ENCODE results near the gene OR9Q2. TPM values are rescaled to one million over a fixed set of nuclear protein-coding genes. Genes with fewer than 3 reads are reported as not detected.
A peak's percentile ranks its signal among the peaks of the same experiment; 100 is the strongest.

The OR9Q2 gene
- total and polyA plus RNA-seq, 2 of the 13 experiments (the other 11 are each of a cell fraction or from before 2014, with no cell fraction given) = not detected

DNA sequence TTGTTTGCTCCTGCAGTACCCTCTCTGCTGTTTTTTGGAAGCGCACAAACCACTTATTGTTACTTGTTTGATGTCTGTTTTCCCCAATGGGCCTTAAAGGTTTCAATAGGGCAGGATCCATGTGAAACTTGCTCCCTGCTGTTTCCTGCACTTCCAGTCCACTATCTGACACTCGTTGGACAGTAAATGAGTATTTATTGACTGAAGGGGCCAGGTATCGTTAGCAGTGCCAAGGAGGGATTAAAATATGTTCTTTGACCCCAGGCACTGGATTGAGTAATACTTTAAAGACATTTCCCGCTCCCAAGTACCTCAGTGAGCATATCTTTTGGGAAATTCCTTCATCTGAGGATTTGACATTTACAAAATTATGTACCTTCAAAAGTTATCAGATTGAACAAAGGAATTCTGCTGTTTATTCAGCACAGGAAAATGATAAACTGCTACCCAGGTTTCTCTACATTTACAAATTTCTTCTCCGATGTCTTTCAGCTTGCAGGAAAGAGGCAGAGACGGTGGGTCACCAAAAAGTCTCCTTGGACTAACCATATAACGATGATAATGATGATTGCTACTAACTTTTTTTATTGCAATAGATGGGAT, 23.3 kb upstream of the OR9Q2 start (continued):
- TF ChIP-seq ZNF367 (CRISPR knock-in tag; IDR thresholded peaks at IDR 0.05; ENCODE audit: borderline replicate concordance) (no peak), TOPORS (CRISPR knock-in tag; IDR thresholded peaks at IDR 0.05) (0 out of 2 replicates have a peak, but pooled peaks have one; percentile 55), PHF8 (CRISPR knock-in tag; IDR thresholded peaks at IDR 0.05) (no peak), ZNF329 (CRISPR knock-in tag; IDR thresholded peaks at IDR 0.05; ENCODE audit: low read depth) (no peak), ZNF878 (CRISPR knock-in tag; IDR thresholded peaks at IDR 0.05) (no peak; the same call in 1 of the 2 replicates), GABPB1 (CRISPR knock-in tag; IDR thresholded peaks at IDR 0.05) (no peak), ATM (IDR thresholded peaks at IDR 0.05; ENCODE audit: borderline replicate concordance) (no peak), ZFP36L2 (CRISPR knock-in tag; IDR thresholded peaks at IDR 0.05) (no peak), DNMT1 (CRISPR knock-in tag; IDR thresholded peaks at IDR 0.05) (no peak), ZNF232 (CRISPR knock-in tag; IDR thresholded peaks at IDR 0.05; ENCODE audit: borderline replicate concordance) (0 out of 2 replicates have a peak, but pooled peaks have one; percentile 31), ZNF235 (CRISPR knock-in tag; IDR thresholded peaks at IDR 0.05; ENCODE audit: borderline replicate concordance) (no peak), ASH2L (IDR thresholded peaks at IDR 0.05; ENCODE audit: insufficient read length, low read depth, low read length) (peak; percentile 29)
- TF ChIP-seq, protein P1, sequence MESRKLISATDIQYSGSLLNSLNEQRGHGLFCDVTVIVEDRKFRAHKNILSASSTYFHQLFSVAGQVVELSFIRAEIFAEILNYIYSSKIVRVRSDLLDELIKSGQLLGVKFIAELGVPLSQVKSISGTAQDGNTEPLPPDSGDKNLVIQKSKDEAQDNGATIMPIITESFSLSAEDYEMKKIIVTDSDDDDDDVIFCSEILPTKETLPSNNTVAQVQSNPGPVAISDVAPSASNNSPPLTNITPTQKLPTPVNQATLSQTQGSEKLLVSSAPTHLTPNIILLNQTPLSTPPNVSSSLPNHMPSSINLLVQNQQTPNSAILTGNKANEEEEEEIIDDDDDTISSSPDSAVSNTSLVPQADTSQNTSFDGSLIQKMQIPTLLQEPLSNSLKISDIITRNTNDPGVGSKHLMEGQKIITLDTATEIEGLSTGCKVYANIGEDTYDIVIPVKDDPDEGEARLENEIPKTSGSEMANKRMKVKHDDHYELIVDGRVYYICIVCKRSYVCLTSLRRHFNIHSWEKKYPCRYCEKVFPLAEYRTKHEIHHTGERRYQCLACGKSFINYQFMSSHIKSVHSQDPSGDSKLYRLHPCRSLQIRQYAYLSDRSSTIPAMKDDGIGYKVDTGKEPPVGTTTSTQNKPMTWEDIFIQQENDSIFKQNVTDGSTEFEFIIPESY (CRISPR knock-in tag; IDR thresholded peaks at IDR 0.05) = no peak
- TF ChIP-seq, protein P2, sequence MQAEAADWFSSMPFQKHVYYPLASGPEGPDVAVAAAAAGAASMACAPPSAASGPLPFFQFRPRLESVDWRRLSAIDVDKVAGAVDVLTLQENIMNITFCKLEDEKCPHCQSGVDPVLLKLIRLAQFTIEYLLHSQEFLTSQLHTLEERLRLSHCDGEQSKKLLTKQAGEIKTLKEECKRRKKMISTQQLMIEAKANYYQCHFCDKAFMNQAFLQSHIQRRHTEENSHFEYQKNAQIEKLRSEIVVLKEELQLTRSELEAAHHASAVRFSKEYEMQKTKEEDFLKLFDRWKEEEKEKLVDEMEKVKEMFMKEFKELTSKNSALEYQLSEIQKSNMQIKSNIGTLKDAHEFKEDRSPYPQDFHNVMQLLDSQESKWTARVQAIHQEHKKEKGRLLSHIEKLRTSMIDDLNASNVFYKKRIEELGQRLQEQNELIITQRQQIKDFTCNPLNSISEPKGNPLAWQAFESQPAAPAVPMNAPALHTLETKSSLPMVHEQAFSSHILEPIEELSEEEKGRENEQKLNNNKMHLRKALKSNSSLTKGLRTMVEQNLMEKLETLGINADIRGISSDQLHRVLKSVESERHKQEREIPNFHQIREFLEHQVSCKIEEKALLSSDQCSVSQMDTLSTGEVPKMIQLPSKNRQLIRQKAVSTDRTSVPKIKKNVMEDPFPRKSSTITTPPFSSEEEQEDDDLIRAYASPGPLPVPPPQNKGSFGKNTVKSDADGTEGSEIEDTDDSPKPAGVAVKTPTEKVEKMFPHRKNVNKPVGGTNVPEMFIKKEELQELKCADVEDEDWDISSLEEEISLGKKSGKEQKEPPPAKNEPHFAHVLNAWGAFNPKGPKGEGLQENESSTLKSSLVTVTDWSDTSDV (CRISPR knock-in tag; IDR thresholded peaks at IDR 0.05) = no peak
- TF ChIP-seq, protein P3, sequence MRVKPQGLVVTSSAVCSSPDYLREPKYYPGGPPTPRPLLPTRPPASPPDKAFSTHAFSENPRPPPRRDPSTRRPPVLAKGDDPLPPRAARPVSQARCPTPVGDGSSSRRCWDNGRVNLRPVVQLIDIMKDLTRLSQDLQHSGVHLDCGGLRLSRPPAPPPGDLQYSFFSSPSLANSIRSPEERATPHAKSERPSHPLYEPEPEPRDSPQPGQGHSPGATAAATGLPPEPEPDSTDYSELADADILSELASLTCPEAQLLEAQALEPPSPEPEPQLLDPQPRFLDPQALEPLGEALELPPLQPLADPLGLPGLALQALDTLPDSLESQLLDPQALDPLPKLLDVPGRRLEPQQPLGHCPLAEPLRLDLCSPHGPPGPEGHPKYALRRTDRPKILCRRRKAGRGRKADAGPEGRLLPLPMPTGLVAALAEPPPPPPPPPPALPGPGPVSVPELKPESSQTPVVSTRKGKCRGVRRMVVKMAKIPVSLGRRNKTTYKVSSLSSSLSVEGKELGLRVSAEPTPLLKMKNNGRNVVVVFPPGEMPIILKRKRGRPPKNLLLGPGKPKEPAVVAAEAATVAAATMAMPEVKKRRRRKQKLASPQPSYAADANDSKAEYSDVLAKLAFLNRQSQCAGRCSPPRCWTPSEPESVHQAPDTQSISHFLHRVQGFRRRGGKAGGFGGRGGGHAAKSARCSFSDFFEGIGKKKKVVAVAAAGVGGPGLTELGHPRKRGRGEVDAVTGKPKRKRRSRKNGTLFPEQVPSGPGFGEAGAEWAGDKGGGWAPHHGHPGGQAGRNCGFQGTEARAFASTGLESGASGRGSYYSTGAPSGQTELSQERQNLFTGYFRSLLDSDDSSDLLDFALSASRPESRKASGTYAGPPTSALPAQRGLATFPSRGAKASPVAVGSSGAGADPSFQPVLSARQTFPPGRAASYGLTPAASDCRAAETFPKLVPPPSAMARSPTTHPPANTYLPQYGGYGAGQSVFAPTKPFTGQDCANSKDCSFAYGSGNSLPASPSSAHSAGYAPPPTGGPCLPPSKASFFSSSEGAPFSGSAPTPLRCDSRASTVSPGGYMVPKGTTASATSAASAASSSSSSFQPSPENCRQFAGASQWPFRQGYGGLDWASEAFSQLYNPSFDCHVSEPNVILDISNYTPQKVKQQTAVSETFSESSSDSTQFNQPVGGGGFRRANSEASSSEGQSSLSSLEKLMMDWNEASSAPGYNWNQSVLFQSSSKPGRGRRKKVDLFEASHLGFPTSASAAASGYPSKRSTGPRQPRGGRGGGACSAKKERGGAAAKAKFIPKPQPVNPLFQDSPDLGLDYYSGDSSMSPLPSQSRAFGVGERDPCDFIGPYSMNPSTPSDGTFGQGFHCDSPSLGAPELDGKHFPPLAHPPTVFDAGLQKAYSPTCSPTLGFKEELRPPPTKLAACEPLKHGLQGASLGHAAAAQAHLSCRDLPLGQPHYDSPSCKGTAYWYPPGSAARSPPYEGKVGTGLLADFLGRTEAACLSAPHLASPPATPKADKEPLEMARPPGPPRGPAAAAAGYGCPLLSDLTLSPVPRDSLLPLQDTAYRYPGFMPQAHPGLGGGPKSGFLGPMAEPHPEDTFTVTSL (CRISPR knock-in tag; IDR thresholded peaks at IDR 0.05; ENCODE audit: borderline replicate concordance) = peak; percentile 95
- TF ChIP-seq, protein P4, sequence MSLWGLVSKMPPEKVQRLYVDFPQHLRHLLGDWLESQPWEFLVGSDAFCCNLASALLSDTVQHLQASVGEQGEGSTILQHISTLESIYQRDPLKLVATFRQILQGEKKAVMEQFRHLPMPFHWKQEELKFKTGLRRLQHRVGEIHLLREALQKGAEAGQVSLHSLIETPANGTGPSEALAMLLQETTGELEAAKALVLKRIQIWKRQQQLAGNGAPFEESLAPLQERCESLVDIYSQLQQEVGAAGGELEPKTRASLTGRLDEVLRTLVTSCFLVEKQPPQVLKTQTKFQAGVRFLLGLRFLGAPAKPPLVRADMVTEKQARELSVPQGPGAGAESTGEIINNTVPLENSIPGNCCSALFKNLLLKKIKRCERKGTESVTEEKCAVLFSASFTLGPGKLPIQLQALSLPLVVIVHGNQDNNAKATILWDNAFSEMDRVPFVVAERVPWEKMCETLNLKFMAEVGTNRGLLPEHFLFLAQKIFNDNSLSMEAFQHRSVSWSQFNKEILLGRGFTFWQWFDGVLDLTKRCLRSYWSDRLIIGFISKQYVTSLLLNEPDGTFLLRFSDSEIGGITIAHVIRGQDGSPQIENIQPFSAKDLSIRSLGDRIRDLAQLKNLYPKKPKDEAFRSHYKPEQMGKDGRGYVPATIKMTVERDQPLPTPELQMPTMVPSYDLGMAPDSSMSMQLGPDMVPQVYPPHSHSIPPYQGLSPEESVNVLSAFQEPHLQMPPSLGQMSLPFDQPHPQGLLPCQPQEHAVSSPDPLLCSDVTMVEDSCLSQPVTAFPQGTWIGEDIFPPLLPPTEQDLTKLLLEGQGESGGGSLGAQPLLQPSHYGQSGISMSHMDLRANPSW (CRISPR knock-in tag; IDR thresholded peaks at IDR 0.05; ENCODE audit: borderline replicate concordance) = peak; percentile 88

All from HepG2 (cell line).